Measurements from ENCODE around the gene CD300A.

Gene CD300A
- total RNA-seq = 8.4 to 29.7 reads per million in 2 donors

DNA sequence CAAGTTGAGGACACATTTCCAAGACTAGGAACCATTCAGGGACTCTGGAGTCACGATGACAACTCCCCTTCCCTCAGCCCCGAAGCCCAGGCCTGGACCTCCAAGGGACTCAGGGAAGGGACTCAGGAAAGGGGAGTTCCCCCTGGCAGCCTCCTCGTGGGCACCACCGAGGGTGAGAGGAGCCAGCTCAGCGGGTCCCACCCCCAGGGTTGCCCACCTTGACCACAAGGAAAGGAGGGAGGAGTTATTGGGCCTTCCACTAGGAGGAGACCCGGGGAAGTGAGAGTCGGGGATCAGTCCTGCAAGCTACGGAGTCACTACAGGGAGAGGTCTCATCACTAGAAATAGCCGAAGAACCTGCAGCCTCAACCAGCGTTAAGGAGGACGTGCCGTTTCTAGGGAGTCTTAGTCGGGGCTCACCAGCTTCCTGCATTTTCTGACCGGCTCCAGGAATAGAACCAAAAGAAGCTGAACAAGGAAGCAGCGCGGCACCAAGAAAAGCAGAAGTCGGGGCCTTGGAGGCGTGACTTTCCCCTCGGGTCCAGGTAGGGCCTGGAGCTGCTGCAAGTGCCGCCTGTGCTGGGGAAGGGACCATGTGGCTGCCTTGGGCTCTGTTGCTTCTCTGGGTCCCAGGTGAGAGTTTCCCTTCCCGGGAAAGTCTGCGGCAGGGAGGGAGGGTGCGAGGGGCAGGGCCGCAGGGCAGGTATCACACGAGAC is at the start of gene CD300A:
TSS of gene CD300A (plus strand) at position 524 of the 717 bp plus-strand sequence. CDS start at position 594, 70 bp downstream.
- no peak for DNase-seq

DNA sequence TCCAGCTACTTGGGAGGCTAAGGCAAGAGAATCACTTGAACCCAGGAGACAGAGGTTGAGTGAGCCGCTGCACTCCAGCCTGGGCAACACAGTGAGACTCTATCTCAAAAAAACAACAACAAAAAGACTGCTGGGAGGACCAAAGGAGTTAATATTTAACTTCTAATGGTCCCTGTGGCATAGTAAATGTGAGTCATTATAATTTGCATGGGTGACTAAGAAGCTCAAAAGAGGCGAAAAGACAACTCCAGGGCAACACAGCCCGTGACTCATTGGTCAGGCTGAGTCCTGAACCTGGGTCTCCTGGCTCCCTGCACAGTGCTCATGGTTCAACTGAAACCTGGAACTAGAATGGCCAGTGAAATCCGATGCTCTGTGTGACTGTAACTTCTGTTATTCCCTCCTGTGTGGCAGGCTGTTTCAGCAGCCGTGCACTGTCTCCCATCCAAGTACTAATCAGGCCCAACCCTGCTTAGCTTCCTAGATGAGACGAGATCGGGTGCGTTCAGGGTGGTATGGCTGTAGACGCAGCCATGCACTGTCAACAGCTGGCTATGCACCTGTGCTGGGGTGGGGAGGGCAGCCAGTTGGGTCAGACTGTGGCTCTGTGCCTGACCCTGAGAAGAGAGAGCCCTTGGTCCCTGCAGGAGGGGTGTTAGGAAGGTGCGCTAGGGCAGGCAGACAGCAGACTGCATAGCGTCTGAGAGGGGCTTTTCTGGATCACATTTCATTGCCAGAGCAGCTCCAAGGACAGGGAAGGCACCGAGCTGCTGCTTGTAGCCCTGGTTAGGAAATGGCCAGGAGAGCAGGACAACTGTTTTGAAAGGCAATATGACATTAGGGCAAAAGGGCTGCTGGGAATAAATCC is 49.0 kb upstream of the CD300A start:
- DNase-seq = no peak

DNA sequence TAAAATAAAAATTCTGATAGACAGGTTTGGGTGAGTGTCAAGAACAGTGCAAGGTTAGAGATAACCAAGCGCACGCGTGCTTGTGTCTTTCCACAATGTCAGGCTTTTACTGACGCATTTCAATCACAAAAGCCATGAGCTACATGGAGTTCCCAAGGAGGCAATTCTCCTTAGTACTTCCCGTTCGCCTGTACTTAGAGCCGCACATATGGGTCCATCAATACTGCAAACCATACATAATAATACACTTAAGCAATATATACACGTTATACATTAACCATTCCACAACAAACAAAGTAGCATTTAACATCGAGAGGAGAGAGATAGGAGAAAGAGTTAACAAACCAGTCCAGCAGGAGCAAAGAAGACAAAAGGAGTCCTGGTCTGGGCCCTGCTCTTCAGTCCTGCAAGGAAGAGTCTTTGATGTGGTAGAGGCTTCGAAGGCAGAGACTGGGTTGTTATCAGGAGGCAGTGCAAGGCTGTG is 46.5 kb upstream of the CD300A start:
- no peak for DNase-seq

DNA sequence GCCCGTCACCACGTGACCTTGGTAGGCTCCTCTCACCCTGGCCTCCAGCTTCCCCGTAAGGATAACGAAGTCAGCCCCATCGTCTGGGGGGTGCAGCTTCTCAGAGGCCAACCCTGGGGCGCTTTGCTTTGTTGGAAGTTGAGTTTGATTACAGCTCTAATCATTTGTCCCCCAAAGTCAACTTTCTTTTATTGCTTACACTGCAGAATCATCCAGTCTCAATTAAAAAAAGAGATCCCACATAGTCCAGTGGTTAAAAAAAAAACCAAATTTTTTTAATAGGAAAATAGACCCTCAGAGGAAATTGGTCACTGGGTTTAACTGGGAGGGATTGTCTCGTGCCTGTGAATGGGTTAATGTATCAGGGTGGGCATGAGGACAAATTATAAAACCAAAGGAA is 42.3 kb upstream of the CD300A start:
- no peak for DNase-seq

DNA sequence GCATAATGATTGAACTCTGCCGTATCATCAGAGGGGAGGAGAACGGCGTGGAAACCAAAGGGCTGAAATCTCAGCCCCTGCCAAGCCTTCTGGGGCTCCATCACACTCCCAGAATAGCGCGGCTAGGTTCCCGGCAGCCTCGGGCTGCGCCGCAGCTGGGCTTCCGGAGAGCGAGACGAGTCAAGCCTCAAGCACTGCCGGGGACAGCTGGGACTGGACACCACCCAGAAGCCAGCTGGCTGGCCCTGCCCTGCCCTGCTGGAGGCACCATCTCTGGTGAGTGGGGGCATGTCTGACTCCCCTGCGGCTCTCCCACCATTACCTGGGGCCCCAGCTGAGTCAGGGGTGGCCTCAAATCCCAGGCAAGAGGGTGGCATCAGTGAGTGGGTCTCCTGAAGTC is 41.8 kb upstream of the CD300A start:
- DNase-seq = no peak

DNA sequence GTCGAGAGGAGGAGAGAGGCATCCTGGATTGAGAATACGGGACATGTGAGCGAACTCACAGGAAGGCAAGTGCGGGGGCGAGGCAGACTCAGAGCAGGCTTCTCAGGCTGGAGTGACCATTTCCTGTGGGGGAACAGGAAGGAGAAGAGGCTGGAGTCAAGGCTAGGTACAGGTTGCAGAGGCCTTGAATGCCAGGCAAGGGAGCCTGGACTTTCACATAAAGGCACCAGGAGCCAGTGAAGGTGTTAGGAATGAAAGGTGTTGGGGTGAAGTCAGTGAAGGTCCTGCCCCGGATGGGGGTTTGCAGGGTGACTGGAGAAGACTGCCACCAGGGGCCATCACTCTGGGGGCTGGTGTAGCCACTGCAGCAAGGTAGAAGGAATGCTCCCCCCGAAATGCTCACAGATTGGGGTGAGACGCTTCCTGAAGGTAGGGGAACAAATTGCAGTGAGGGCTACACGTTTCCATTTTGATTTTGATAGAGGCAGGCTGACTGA is 39.8 kb upstream of the CD300A start:
- no peak for DNase-seq

DNA sequence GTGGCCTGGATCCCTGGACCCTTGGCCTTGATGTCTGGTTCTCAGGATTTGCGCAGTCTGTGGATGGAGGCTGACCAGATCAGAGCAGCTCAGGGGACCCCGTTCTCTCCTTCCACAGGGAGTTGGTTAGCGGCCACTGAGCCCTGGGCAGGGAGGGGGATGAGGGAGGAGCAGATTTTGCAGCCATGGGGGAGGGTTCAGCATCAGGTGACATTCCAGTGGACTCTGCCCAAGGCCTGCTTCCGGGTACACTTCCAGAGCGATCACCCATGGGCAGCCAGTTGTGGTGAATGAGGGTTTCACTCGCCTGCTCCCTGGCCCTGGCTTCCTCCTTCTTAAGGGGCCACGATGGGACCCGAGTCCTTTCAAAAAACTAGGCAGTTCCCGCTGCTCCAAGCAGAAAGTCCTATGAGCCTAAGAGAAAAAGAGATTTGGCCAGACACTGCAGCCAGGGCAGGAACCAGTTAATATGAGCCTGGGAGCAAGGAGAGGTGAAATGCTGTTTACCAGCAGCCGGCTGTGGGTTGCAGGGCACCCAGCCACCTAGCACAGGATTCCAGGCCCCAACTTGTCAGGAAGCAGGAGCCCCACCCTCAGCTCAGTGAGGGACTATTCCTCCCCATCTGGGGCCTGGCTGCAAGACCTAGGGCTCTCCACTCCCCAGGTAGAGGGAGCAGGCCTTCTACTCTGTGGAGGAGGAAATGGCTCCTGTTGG is 39.2 kb upstream of the CD300A start:
- no peak for DNase-seq

DNA sequence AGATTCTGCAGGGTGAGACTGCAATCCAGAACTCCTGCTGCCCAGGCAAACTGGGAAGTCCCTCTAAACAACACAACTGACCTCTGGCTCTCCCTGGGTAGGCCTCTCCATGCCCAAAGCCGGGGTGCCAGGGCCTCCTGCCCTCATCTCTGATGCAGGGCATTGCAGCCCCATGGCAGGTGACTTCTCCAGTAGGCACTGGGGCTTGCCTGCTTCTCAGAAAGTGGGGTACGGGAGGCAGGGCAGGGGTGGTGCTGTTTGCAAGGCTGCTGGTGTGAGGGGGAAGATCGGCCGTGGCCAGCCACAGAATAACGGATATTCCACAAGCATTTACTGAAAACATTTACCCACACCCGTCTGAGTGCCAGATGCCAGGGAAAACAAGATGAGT is 38.7 kb upstream of the CD300A start:
- no peak for DNase-seq

DNA sequence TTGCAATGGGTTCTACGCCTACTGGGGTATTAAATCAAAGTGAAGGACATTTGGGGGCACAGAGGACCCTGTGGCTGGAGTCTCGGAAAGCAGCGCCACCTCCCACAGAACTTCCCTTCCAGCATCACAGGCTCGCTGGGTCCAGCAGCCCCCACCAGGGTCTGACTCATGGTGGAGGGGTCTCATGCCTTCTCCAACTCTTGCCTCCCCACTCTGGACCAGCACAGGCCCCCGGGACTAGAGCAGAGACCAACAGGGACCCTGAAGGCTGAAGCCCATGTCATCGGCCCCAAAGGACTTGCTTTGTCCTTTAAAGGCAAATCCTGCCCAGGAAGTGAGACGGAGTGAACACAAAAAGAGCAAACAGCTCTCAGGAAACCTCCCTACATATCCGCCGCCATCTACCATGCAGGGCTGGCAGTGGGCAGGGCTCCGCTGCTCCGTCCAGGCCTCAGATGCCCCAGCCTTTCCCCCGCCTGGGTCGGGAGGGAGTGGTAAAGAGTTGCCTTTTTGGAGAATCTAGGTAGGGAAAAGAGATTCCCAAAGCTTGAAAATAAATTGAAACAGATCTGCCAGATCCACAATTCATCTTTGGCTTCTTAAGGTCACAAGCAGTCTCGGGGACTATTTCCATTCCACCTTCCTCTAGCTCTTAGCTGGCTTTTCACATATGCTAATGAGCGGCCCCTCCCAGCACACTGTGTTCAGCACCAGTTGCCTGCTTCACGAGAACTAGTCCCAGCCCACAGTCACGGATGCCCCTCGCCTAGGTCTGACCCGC is 36.6 kb upstream of the CD300A start:
- DNase-seq = no peak

DNA sequence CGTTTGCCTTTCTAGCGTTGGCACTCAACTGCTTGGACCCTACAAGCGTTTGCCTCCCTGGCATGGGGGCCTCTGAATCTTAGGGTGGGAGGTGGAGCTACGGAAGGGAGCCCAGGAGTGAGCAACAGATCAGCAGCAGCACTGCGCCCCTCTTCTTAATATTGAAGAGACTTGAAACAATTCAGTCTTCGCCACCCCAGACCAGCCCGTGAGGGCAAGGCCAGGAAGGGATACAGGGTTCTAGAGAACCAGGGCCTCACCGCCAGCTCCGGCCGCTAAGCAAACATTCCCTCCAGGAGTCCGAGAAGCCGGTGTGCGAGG is 36.1 kb upstream of the CD300A start:
- no peak for DNase-seq

DNA sequence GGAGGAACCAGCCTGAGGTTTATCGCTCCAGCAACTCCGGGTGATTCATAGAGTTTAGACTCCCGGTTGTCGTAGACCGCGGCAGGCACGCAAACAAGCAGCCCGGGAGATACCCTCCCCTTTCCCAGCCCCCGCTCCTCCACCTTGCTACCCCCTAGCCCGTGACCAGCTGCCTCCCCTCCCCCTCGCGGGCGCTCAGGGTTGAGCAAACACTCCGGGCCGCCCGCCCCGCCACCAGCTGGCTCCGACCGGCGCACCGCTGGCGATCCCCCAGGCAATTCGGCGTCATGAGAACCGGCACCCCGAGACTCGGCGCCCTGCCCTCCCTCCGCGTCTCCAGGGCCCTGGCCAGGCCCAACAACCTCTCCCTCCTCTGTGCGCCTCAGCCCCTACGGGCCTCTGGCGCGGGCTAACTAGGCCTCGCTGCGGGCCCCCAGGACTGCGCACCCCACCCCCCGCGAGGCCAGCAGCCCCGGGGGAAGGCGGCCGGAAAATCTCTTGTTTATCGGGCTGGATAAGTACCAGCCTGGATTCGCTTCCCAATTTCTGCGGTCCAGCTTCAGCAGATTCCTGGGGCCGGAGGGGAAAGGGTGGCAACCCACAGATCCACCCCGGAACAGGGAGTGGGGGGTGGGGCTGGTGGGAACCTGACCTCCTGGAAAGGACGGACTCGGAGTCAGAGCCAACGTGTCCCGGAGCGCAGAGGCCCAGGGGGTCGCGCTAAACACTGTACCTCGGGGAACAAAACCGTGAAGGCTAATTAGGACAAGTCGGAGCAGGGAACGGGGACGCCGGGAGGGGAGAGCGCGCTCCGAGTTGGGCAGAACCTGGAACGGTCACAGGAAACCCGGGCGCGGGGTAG is 35.5 kb upstream of the CD300A start:
- no peak for DNase-seq

DNA sequence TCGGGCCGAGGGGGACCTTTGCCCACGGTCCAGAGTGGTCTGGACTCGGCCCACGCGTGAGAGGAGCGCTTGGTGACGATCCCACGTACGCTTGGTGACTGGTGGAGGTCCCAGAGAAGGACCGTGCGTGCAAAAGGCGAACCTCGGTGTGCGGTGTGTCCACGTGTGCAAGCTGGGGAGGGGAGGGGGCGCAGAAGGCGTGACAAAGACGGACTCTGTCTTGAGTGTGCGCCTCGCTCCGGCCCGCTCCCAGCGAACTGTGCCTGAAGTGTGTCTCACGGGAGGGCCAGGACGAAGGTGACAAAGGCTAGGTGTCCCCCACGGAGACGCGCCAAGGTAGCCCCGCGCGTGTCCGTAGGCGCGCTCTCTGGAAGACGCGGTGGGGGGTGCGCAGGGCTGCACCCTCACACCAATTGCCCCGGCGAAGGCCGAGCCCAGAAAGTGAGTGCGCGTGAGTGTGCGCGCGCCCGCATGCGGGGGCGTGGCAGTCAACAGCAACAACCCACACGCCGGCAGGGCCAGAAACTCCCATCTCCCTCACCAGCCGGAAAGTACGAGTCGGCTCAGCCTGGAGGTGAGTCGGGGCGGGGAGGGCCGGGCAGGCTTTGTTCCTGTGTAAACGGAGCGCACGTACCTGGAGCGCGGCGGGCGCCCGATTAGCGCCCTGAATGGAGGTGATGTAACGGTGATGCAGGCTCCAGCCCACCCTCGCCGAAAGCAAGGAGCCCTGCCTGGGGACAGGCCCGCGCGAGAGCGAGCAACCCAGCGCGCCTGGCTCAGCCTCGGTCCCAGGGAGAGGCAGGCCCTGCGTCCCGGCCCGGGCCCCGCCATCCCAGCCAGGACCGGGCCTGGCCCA is 34.6 kb upstream of the CD300A start, which contains the start of gene GPRC5C:
TSS of gene GPRC5C (plus strand) at position 521 of the 856 bp plus-strand sequence. CDS start 7,689 bp downstream, outside the sequence.
- no peak for DNase-seq

DNA sequence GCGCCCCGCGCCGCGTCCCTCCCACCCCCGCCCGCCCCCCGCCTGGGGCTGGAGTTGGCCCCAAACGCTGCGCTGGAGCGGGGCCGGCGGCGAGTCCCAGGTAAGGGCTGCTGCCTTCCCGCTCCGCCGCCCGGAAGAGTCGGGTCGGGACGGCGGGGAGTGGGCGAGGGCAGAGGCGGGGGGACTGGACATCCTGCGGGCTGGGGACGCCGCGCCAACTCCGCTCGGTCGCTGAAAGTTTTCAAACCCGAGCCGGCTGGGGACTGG is 34.1 kb upstream of the CD300A start:
- DNase-seq = no peak

DNA sequence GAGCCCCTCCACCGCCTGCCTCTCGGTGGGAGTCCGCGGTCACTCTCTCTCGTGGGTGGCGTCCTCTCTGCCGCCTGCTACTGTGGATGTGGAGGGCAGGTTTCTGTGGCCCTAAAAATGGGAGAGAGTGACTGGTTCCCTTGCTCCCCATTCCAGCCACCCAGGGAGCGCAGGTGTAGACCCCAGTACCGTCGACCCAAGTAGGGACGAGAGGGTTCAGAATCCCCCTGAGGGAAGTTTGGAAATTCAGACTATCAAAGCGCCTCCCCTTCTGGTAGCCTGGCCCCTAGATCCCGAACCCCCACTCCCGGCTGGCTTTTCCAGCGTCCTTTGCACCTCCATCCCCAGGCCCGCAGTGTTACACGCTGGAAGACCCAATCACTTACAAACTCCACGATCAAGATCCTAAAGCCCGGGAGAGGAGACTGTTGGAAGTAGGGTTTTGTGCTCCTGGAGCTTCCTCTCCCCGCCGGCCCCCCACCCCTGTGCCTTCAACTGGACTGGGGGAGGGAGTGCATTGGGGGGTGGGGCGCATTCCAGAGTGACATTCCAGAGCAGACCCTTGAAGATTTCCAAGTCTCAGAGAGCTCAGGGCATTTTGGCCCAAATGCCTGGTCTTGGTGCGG is 33.6 kb upstream of the CD300A start:
- DNase-seq = no peak

DNA sequence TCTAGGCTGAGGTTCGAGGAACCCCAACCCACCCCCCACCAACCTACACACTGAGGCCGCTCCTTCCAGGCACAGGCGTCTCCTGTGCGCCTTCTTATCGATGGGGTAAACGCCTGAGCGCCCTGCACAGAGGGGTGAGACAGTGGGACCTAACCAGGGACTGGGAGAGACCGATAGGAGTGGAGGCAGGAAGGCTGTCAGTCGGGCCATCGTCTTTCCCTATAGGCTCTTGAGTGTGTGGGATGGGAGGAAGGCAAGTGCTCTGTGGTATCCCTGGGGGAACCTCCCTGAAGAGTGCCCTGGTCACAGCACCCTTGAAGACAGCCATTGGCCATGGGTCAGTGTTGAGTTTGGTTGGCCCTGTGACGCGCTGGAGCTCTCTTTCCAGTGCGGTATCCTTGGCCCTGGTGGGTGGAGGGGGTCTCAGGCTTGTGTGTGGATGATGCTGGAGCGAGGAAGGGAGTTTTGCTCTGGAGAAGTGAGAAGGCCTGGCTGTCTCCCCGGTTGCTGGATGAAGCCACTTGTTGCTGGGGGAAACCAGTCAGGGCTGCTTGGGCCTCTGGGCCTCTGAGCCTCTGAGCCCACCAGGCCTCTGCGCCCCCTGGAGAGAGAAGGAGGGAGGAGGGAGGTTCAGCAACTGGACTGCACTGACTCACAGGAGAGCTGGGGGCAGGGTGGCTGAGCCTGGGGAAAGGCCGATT is 32.9 kb upstream of the CD300A start:
- DNase-seq = no peak

DNA sequence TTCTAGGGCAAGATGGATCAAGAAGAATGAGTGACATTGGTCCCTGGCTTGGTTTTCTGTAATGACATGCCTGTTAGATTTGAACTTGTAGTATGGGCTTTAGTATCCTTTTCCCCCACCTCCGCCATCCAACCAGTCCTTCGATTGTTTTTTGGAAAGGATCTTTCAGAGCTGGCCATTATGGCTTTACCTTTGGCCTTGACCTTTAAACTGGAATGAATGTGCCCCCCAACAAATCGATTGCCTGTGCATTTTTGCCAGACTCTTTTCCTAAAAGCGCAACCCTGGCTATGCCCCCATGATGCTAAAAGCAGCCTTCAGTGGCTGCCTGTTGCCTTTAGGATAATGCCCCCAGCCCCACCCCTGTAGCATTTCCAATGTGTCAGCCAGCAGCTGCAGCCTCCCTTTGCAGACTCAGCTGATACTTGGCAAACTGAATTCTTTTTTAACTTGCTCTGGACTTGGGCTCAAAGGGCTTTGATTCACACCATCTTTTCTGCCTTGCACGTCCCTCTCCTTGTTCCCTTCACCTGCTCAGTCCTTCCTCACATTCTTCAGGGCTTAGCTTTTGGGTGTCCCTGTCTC is 30.6 kb upstream of the CD300A start:
- no peak for DNase-seq

DNA sequence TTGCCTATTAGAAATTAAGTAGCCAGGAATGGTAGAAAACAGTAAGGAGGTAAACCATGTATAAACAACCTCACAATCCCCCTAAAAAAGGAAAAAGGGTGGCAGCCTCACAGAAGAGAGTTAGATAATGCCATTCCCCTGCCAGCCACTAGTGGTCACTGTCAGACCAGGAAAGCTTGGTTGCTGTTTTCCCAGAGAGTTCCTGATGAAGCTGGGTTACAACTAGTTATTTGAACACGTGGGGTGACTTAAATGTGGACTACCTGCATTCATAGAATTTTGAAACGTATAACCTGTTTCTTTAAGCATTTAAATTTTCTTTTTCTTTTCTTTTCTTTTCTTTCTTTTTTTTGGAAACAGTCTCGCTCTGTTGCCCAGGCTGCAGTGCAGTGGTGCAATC is 28.7 kb upstream of the CD300A start:
- no peak for DNase-seq

DNA sequence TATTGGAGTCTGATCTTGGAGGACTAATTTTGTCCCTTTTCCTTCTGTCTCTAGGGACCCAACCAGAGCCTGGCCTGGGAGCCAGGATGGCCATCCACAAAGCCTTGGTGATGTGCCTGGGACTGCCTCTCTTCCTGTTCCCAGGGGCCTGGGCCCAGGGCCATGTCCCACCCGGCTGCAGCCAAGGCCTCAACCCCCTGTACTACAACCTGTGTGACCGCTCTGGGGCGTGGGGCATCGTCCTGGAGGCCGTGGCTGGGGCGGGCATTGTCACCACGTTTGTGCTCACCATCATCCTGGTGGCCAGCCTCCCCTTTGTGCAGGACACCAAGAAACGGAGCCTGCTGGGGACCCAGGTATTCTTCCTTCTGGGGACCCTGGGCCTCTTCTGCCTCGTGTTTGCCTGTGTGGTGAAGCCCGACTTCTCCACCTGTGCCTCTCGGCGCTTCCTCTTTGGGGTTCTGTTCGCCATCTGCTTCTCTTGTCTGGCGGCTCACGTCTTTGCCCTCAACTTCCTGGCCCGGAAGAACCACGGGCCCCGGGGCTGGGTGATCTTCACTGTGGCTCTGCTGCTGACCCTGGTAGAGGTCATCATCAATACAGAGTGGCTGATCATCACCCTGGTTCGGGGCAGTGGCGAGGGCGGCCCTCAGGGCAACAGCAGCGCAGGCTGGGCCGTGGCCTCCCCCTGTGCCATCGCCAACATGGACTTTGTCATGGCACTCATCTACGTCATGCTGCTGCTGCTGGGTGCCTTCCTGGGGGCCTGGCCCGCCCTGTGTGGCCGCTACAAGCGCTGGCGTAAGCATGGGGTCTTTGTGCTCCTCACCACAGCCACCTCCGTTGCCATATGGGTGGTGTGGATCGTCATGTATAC is 26.5 kb upstream of the CD300A start:
- DNase-seq = no peak

Measured in T-helper 9 cell (primary cell).